Activated T-cell treated with anti-CD3 and anti-CD28 coated beads for 1 hour (primary cell): ENCODE measurements around the gene CCDC15.
"Not testable (repeated sequence)": the region's sequence is repeated elsewhere in the genome, so short reads cannot be mapped to it uniquely, and the experiment has no call there.

Experiments used
- DNase-seq: peaks from one replicate; pipeline ENCODE4 v3.0.0-alpha.2; 2020; ENCODE audit warnings: low read depth

The CCDC15 gene

GRCh38 chr11:124941703-124942102, 12.3 kb upstream of the CCDC15 start:
- no peak for DNase-seq

- DNase-seq = no peak
Measured at GRCh38 chr11:124942466-124943253, 11.3 kb upstream of the CCDC15 start.

- no peak for DNase-seq
Measured at GRCh38 chr11:124943254-124943616, 10.8 kb upstream of the CCDC15 start.

GRCh38 chr11:124943741-124944140, 10.3 kb upstream of the CCDC15 start:
- DNase-seq = no peak

- DNase-seq = no peak
Measured at GRCh38 chr11:124944565-124944964, 9.4 kb upstream of the CCDC15 start.

- DNase-seq = no peak
Measured at GRCh38 chr11:124945826-124946225, 8.2 kb upstream of the CCDC15 start.

DNA sequence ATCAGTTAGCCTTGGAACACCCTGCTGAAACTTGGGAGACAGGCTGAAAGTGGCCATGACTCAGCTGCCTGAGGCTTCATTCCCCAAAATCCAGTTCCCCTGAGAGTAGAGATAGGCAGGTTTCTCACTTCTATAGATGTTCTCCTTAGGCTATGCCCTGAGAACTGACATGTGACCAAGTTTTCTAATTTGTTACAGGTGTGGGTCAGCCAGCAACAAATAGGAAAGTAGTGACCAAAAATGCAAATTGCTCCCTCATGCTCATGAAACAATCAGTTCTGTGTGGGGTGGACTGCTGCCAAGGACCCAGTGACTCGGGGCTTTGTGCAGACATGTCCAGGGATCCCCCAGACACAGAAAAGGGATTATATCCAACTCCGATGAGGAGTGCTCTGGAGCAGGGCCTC, 7.3 kb upstream of the CCDC15 start:
- no peak for DNase-seq

DNA sequence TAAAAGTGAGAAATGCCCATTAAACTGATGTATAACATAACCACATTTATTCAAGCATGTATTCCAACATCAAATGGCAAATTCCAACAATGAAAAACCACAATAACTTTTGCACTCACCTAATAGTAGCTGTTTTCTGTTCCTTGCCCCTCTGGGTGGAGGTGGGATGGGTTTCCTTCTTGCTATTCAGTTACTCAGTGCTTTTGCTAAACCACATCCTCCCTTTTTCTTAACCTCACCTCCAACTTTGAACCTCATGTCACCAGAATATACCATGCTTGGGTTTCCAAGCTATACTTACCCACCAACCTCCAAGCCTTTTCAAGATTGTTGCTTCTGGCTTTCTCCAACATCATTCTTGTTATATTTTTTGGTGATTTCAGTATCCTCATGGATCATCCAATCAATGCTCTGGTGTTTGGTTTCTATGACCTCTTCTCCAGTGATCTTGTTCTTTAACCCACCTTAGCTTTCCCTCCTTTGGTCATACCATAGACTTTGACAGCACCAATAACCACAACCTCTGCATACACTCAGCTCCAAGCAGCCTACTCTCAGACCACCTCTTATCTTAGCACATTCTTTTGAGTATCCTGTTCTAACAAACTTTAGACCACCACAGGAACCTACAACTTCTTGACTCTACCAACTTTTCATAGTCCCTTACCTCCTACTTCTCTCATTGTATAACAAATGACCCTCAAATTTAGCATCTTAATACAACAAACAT, 3.2 kb upstream of the CCDC15 start:
- no peak for DNase-seq

GRCh38 chr11:124951341-124951740, 2.7 kb upstream of the CCDC15 start:
- no peak for DNase-seq

GRCh38 chr11:124954590-124954955, 571 bp downstream of the CCDC15 start:
- no peak for DNase-seq

DNA sequence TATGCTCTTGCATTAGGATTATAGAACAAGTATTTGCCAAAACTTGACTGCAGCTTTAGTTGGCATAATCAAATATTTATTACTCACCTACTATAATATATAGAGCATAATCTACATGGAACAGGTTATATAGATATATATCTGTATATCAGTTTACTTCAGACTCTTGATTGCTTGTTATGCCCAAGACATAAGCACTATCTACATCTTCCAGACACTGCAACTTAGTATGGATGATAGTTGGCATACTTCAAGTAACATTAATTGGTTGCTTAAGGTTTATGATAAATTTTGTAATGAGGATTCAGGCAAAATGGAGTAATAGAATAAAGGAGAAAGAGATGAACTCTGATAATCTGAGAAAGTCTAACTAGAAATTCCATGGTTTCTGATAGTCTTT, 1.0 kb downstream of the CCDC15 start:
- no peak for DNase-seq

GRCh38 chr11:124961972-124962609, 8.1 kb downstream of the CCDC15 start:
- DNase-seq = no peak

- DNase-seq = not testable (repeated sequence)
Measured at GRCh38 chr11:124968197-124968596, 14.2 kb downstream of the CCDC15 start.

DNA sequence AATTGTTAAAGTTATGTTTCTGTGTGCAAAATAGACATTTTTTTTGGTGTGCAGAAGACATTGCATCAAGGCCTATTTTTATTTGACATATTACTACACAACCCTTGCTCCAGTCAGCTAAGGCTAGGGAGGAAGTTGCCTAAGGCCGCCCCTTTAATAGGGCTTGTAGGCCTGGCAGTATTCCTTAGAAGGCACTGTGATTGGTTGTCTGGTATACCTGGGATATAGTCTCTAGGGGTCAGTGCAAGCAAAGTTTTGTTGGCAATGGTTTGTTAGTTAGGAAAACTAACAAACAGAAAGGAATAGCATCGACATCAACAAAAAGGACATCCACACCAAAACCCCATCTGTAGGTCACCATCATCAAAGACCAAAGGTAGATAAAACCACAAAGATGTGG, 16.9 kb downstream of the CCDC15 start:
- DNase-seq = no peak

DNA sequence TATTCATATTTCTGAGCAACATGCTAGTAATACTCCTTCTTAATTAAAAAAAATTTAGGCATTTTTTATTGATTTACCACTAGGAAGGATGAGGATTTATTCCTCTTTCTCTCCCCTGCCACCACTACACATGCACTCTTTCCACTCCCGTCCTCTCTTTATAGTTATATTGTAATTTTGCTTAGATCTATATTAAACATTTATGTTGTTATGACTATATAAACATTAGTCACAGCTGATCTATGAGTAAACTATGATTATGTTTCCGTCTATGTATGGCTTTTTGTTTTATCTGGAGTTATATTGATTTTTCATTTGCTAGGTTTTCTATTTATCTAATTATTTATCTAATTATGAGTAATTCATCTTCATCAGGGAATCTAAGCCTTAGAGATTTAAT, 17.8 kb downstream of the CCDC15 start:
- DNase-seq = no peak

DNA sequence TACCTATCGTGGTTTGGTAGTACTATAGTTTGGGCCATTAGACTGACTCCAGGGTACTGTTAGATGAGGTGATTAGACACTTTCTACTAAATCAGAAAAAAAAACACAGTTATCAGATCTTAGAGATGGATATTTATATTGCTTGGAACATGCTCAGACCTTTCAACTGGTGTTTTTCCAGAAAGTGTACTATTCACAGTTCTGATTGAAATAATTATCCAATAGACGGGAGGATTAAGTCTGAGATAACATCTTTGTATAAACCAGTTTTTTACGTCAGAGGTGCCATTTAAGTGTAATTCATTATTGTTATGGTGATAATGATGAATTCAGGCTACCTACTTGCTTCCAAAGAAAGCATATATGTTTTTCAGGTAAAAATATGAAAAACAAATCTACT, 22.5 kb downstream of the CCDC15 start:
- no peak for DNase-seq

GRCh38 chr11:124977006-124977405, 23.0 kb downstream of the CCDC15 start:
- no peak for DNase-seq

GRCh38 chr11:124978316-124978715, 24.3 kb downstream of the CCDC15 start:
- no peak for DNase-seq

DNA sequence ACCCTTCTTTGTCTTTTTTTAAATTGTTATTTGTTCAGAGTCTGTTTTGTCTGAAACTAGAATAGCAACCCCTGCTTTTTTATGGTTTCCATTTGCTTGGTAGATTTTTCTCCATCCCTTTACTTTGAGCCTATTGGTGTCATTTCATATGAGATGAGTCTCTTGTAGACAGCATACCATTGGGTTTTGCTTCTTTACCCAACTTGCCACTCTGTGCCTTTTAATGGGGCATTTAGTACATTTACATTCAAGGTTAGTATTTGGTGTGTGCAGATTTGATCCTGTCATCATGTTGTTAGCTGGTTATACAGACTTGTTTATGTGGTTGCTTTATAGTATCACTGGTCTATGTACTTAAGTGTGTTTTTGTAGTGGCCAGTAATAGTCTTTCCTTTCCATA, 28.0 kb downstream of the CCDC15 start:
- DNase-seq = no peak

- no peak for DNase-seq
Measured at GRCh38 chr11:124983674-124984511, 29.9 kb downstream of the CCDC15 start.

GRCh38 chr11:124984512-124984854, 30.5 kb downstream of the CCDC15 start:
- DNase-seq = no peak

DNA sequence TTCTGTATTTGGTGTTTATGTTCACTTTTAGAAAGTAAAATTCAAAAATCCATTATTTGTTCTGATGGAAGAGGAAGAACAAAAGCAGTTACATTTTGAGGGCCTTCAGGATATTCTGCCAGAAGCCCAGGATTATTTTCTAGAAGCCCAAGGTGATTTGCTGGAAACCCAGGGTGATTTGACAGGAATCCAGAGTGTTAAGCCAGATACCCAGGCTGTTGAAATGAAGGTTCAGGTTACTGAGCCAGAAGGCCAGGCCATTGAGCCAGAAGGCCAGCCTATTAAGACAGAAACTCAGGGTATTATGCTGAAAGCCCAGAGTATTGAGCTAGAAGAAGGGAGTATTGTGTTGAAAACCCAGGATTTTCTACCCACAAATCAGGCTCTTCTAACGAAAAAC, 33.1 kb downstream of the CCDC15 start:
- DNase-seq = no peak
